WI38 (cell line): Measurements from ENCODE around the gene PRRX2.

Experiments used
- H3K4me3 ChIP-seq: 2 replicates; pipeline ENCODE4 v1.5.1; 2011; ENCODE audit warnings: low read depth, mild to moderate bottlenecking, control low read depth, low read length
- CTCF ChIP-seq: IDR thresholded peaks from 2 replicates; pipeline ENCODE4 v1.5.1; 2012; ENCODE audit warnings: low read depth, mild to moderate bottlenecking, control low read depth, low read length

Gene PRRX2

GRCh38 chr9:129688285-129689043, 23.0 kb downstream of the PRRX2 start:
- no peak for TF ChIP-seq CTCF
- no peak overlapping the region for H3K4me3 ChIP-seq

GRCh38 chr9:129692534-129692933, 27.1 kb downstream of the PRRX2 start:
- no peak for TF ChIP-seq CTCF

GRCh38 chr9:129693741-129694140, 28.3 kb downstream of the PRRX2 start:
- H3K4me3 ChIP-seq: no peak overlapping the region
- no peak for TF ChIP-seq CTCF

More at GRCh38 chr9:129692534-129692933, 27.1 kb downstream of the PRRX2 start:
- no peak overlapping the region for H3K4me3 ChIP-seq

GRCh38 chr9:129694243-129694646, 28.8 kb downstream of the PRRX2 start:
- H3K4me3 ChIP-seq: no peak overlapping the region
- TF ChIP-seq CTCF: no peak

- no peak for TF ChIP-seq CTCF
- H3K4me3 ChIP-seq: no peak overlapping the region
These were observed 30.4 kb downstream of the PRRX2 start for GRCh38 chr9:129695870-129696269.

GRCh38 chr9:129696944-129697655, 31.7 kb downstream of the PRRX2 start:
- H3K4me3 ChIP-seq: peak overlapping the region; percentile 51

More at GRCh38 chr9:129696944-129697655, 31.7 kb downstream of the PRRX2 start:
- no peak for TF ChIP-seq CTCF
